Panc1 (cell line): ENCODE results near the gene C9orf85.

Experiments used
- POLR2AphosphoS5 ChIP-seq: IDR thresholded peaks from 2 replicates; pipeline ENCODE4 v1.6.1; 2012; ENCODE audit warnings: mild to moderate bottlenecking, low read depth, low read length, moderate library complexity
- SIN3A ChIP-seq: IDR thresholded peaks from 2 replicates; pipeline ENCODE4 v1.6.1; 2012; ENCODE audit warnings: low read depth, mild to moderate bottlenecking, low read length, moderate library complexity, borderline replicate concordance; ENCODE audit not compliant: insufficient read depth
- TF ChIP-seq, protein P1 (sequence below), 2 experiments: IDR thresholded peaks; 2 replicates each; pipeline ENCODE4 v1.6.1; 2011 to 2012; ENCODE audit warnings: low read depth in 2 of 2, control low read depth in 1 of 2, low read length in 1 of 2, mild to moderate bottlenecking in 1 of 2, moderate library complexity in 1 of 2; ENCODE audit not compliant: insufficient read depth in 1 of 2
- TF ChIP-seq, protein P2 (sequence below): fragments of 450-650 bp; IDR thresholded peaks from 2 replicates; pipeline ENCODE4 v1.5.1; 2017; ENCODE audit warnings: mild to moderate bottlenecking

DNA sequence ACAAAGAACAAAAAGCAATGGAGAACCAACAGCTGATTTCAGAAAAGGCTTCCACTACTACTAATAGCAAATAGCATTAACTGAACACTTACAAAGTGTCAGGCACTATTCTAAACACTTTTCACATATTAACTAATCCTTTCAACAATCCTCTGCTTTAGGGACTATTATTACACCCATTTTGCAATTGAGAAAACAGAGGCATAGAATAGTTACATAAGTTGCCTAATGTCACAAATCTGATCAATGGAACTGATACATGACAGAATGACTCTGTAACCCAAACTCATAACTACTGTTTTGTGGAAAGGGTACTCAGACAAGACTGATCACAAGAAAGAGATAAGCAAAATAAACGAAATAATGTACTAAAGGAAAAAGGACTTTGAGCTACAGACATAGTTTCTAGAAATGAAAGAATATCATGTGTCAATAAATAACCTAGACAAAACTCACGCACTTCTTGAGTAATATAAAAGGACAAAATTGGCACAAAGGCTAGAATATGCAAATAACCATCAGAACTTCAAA lies 31.7 kb upstream of the C9orf85 start:
- TF ChIP-seq, protein P1, sequence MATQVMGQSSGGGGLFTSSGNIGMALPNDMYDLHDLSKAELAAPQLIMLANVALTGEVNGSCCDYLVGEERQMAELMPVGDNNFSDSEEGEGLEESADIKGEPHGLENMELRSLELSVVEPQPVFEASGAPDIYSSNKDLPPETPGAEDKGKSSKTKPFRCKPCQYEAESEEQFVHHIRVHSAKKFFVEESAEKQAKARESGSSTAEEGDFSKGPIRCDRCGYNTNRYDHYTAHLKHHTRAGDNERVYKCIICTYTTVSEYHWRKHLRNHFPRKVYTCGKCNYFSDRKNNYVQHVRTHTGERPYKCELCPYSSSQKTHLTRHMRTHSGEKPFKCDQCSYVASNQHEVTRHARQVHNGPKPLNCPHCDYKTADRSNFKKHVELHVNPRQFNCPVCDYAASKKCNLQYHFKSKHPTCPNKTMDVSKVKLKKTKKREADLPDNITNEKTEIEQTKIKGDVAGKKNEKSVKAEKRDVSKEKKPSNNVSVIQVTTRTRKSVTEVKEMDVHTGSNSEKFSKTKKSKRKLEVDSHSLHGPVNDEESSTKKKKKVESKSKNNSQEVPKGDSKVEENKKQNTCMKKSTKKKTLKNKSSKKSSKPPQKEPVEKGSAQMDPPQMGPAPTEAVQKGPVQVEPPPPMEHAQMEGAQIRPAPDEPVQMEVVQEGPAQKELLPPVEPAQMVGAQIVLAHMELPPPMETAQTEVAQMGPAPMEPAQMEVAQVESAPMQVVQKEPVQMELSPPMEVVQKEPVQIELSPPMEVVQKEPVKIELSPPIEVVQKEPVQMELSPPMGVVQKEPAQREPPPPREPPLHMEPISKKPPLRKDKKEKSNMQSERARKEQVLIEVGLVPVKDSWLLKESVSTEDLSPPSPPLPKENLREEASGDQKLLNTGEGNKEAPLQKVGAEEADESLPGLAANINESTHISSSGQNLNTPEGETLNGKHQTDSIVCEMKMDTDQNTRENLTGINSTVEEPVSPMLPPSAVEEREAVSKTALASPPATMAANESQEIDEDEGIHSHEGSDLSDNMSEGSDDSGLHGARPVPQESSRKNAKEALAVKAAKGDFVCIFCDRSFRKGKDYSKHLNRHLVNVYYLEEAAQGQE (IDR thresholded peaks at IDR 0.05; ENCODE audit: insufficient read depth in 1 of 2, low read depth in 2 of 2, low read length in 1 of 2): no peak
- TF ChIP-seq, protein P2, sequence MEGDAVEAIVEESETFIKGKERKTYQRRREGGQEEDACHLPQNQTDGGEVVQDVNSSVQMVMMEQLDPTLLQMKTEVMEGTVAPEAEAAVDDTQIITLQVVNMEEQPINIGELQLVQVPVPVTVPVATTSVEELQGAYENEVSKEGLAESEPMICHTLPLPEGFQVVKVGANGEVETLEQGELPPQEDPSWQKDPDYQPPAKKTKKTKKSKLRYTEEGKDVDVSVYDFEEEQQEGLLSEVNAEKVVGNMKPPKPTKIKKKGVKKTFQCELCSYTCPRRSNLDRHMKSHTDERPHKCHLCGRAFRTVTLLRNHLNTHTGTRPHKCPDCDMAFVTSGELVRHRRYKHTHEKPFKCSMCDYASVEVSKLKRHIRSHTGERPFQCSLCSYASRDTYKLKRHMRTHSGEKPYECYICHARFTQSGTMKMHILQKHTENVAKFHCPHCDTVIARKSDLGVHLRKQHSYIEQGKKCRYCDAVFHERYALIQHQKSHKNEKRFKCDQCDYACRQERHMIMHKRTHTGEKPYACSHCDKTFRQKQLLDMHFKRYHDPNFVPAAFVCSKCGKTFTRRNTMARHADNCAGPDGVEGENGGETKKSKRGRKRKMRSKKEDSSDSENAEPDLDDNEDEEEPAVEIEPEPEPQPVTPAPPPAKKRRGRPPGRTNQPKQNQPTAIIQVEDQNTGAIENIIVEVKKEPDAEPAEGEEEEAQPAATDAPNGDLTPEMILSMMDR: no peak
- TF ChIP-seq SIN3A (no peak), POLR2AphosphoS5 (no peak)
